Muscle layer of colon (tissue), 2 donors: ENCODE results near the gene DDX20.
"Not testable (repeated sequence)": the region's sequence is repeated elsewhere in the genome, so short reads cannot be mapped to it uniquely, and the experiment has no call there.

ENCODE experiments used
- H3K27ac ChIP-seq: one replicate; pipeline ENCODE4 v1.7.0; 2013; ENCODE audit warnings: low read depth, mild to moderate bottlenecking, low read length, moderate library complexity
- H3K27me3 ChIP-seq, 2 donors: one replicate each; pipeline ENCODE4 v1.7.0; 2013; ENCODE audit warnings: low read length in 2 of 2, mild to moderate bottlenecking in 2 of 2; ENCODE audit not compliant: insufficient read depth in 2 of 2, control insufficient read depth in 1 of 2
- H3K36me3 ChIP-seq: one replicate; pipeline ENCODE4 v1.7.0; 2013; ENCODE audit warnings: mild to moderate bottlenecking, low read length; ENCODE audit not compliant: insufficient read depth
- H3K4me1 ChIP-seq: one replicate; pipeline ENCODE4 v1.7.0; 2013; ENCODE audit warnings: mild to moderate bottlenecking, low read length; ENCODE audit not compliant: insufficient read depth
- H3K4me3 ChIP-seq, 2 donors: one replicate each; pipeline ENCODE4 v1.7.0; 2013; ENCODE audit warnings: low read length in 2 of 2, low read depth in 1 of 2, mild to moderate bottlenecking in 1 of 2, moderate library complexity in 1 of 2
- H3K9ac ChIP-seq: one replicate; pipeline ENCODE4 v1.7.0; 2013; ENCODE audit warnings: low read length
- H3K9me3 ChIP-seq: one replicate; pipeline ENCODE4 v1.7.0; 2013; ENCODE audit warnings: mild to moderate bottlenecking, low read length
- donor health status: abdominal sarcoma.
- donor health status: Adenocarcinoma of cecum.

The DDX20 gene

GRCh38 chr1:111798580-111798979, 42.9 kb downstream of the DDX20 start:
- Histone ChIP-seq H3K4me1 (no peaks in the 10 kb centered on the region), H3K27me3 (no peaks in the 10 kb centered on the region), H3K27ac (no peak overlapping the region), H3K9me3 (no peaks in the 10 kb centered on the region), H3K9ac (no peak overlapping the region), H3K36me3 (no peaks in the 10 kb centered on the region), H3K4me3 (no peak overlapping the region)

GRCh38 chr1:111799722-111800121, 44.0 kb downstream of the DDX20 start:
- H3K4me3 ChIP-seq, H3K9me3 ChIP-seq, H3K9ac ChIP-seq, H3K4me1 ChIP-seq, H3K36me3 ChIP-seq, H3K27ac ChIP-seq, H3K27me3 ChIP-seq: not testable (repeated sequence)

GRCh38 chr1:111801071-111801850, 45.6 kb downstream of the DDX20 start:
- no peaks in the 10 kb centered on the region for H3K4me1 ChIP-seq
- no peak overlapping the region for H3K9ac ChIP-seq
- H3K27ac ChIP-seq = no peak overlapping the region
- H3K9me3 ChIP-seq = no peaks in the 10 kb centered on the region
- no peaks in the 10 kb centered on the region for H3K36me3 ChIP-seq
- H3K27me3 ChIP-seq = no peaks in the 10 kb centered on the region
- no peak overlapping the region for H3K4me3 ChIP-seq

GRCh38 chr1:111802110-111802509, 46.4 kb downstream of the DDX20 start:
- Histone ChIP-seq H3K4me3 (no peak overlapping the region), H3K4me1 (no peaks in the 10 kb centered on the region), H3K27ac (no peak overlapping the region), H3K36me3 (no peaks in the 10 kb centered on the region), H3K9ac (no peak overlapping the region), H3K27me3 (no peaks in the 10 kb centered on the region), H3K9me3 (no peaks in the 10 kb centered on the region)

- Histone ChIP-seq H3K9ac (no peak overlapping the region), H3K9me3 (no peaks in the 10 kb centered on the region), H3K36me3 (no peaks in the 10 kb centered on the region), H3K4me1 (no peaks in the 10 kb centered on the region), H3K27ac (no peak overlapping the region), H3K27me3 (no peaks in the 10 kb centered on the region), H3K4me3 (no peak overlapping the region)
Measured at GRCh38 chr1:111802984-111803383, 47.3 kb downstream of the DDX20 start.

GRCh38 chr1:111803951-111804350, 48.2 kb downstream of the DDX20 start:
- Histone ChIP-seq H3K9me3 (no peaks in the 10 kb centered on the region), H3K27ac (no peak overlapping the region), H3K9ac (no peak overlapping the region), H3K27me3 (no peaks in the 10 kb centered on the region), H3K36me3 (no peaks in the 10 kb centered on the region), H3K4me3 (no peak overlapping the region), H3K4me1 (no peaks in the 10 kb centered on the region)

- H3K27ac ChIP-seq = no peak overlapping the region
- no peaks in the 10 kb centered on the region for H3K27me3 ChIP-seq
- no peak overlapping the region for H3K9ac ChIP-seq
- H3K4me1 ChIP-seq = no peaks in the 10 kb centered on the region
- H3K4me3 ChIP-seq = no peak overlapping the region
- H3K9me3 ChIP-seq = no peaks in the 10 kb centered on the region
- no peaks in the 10 kb centered on the region for H3K36me3 ChIP-seq
Measured at GRCh38 chr1:111804776-111805175, 49.1 kb downstream of the DDX20 start.

GRCh38 chr1:111805251-111805650, 49.5 kb downstream of the DDX20 start:
- Histone ChIP-seq H3K4me1 (no peaks in the 10 kb centered on the region), H3K4me3 (no peak overlapping the region), H3K9me3 (no peaks in the 10 kb centered on the region), H3K36me3 (no peaks in the 10 kb centered on the region), H3K27me3 (no peaks in the 10 kb centered on the region), H3K27ac (no peak overlapping the region), H3K9ac (no peak overlapping the region)

- no peak overlapping the region for H3K4me3 ChIP-seq
- H3K36me3 ChIP-seq = no peaks in the 10 kb centered on the region
- H3K27ac ChIP-seq = no peak overlapping the region
- no peaks in the 10 kb centered on the region for H3K27me3 ChIP-seq
- no peaks in the 10 kb centered on the region for H3K9me3 ChIP-seq
- H3K9ac ChIP-seq = no peak overlapping the region
- no peaks in the 10 kb centered on the region for H3K4me1 ChIP-seq
Measured at GRCh38 chr1:111811891-111812290, 56.2 kb downstream of the DDX20 start.

- H3K4me1 ChIP-seq = no peaks in the 10 kb centered on the region
- no peak overlapping the region for H3K9ac ChIP-seq
- H3K36me3 ChIP-seq = no peaks in the 10 kb centered on the region
- no peak overlapping the region for H3K4me3 ChIP-seq
- H3K27ac ChIP-seq = no peak overlapping the region
- H3K9me3 ChIP-seq = no peaks in the 10 kb centered on the region
- no peaks in the 10 kb centered on the region for H3K27me3 ChIP-seq
Measured at GRCh38 chr1:111812306-111812705, 56.6 kb downstream of the DDX20 start.

GRCh38 chr1:111813440-111814304, 58.0 kb downstream of the DDX20 start:
- Histone ChIP-seq H3K4me3 (no peak overlapping the region), H3K9ac (no peak overlapping the region), H3K9me3 (no peaks in the 10 kb centered on the region), H3K4me1 (no peaks in the 10 kb centered on the region), H3K27me3 (no peaks in the 10 kb centered on the region), H3K27ac (no peak overlapping the region), H3K36me3 (no peaks in the 10 kb centered on the region)

GRCh38 chr1:111814305-111814628, 58.6 kb downstream of the DDX20 start:
- no peaks in the 10 kb centered on the region for H3K9me3 ChIP-seq
- no peak overlapping the region for H3K27ac ChIP-seq
- no peaks in the 10 kb centered on the region for H3K36me3 ChIP-seq
- H3K9ac ChIP-seq = no peak overlapping the region
- no peak overlapping the region for H3K4me3 ChIP-seq
- H3K27me3 ChIP-seq = no peaks in the 10 kb centered on the region
- no peaks in the 10 kb centered on the region for H3K4me1 ChIP-seq
